ENCODE measurements around the gene CCDC90B.

Gene CCDC90B

DNA sequence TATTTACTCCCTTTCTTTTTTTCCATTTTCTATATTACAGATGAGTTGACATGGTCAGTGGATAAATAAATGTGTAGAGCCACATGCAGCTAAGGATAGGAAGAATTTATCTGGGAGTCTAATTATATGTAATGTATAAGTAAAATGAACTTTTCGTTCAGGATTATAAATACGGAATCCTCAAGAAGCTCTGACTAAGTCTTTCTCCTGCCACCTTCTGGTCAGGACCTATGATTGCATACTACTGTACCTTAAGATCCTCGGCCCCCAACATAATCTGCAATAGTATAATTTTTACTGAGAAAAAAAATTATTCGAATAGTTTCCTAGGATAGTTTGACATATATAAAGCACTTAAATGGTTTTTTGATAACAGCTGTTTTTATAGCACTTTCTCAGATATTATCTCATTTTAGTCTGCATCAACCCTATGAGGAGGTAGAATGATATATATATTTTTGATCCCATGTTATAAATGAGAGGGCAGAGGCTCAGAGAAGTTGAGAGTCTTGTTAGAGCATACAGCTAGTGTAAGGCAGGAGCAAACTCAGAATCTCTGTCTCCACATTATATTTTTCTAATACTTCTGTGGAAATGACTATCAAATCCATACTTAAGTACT lies 36.1 kb downstream of the CCDC90B start:
- no peaks in the 10 kb centered on the region for H3K4me1 Mint-ChIP-seq
- H3K9me3 Mint-ChIP-seq: no peaks in the 10 kb centered on the region
- H3K36me3 Mint-ChIP-seq (ENCODE audit: insufficient read depth): no peaks in the 10 kb centered on the region
- H3K27ac Mint-ChIP-seq (ENCODE audit: low read depth): no peak overlapping the region
- ATAC-seq (replicated peaks; ENCODE audit: extremely low read depth, poor library complexity, severe bottlenecking) (no peak), DNase-seq (ENCODE audit: low spot score in 2 of 2) (no peak)
- no peaks in the 10 kb centered on the region for H3K27me3 Mint-ChIP-seq
- no peak overlapping the region for H3K4me3 Mint-ChIP-seq

DNA sequence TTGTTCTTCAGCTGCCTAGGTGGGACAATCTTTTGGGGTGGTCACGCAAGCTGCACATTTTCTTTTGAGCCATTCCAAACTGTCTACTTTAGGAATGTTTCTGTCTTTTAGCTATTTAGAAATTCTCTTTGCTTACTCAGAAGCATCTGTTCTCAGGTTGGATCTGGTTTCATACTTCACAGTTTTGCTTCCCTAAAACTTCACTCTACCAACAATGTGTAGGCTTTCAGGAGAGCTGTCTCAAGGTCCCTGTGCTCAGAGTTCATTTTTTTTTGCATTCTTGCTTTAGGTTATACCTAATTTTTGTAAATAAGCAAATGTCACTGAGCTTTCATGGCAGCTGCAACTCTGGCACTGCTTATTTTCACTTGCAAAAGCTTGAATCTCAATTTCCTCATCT lies 36.7 kb downstream of the CCDC90B start:
- H3K9me3 Mint-ChIP-seq: no peaks in the 10 kb centered on the region
- DNase-seq (ENCODE audit: low spot score in 2 of 2) (no peak), ATAC-seq (replicated peaks; ENCODE audit: extremely low read depth, poor library complexity, severe bottlenecking) (no peak)
- H3K36me3 Mint-ChIP-seq (ENCODE audit: insufficient read depth): no peaks in the 10 kb centered on the region
- no peaks in the 10 kb centered on the region for H3K27me3 Mint-ChIP-seq
- H3K4me3 Mint-ChIP-seq: no peak overlapping the region
- no peaks in the 10 kb centered on the region for H3K4me1 Mint-ChIP-seq
- H3K27ac Mint-ChIP-seq (ENCODE audit: low read depth): no peak overlapping the region

DNA sequence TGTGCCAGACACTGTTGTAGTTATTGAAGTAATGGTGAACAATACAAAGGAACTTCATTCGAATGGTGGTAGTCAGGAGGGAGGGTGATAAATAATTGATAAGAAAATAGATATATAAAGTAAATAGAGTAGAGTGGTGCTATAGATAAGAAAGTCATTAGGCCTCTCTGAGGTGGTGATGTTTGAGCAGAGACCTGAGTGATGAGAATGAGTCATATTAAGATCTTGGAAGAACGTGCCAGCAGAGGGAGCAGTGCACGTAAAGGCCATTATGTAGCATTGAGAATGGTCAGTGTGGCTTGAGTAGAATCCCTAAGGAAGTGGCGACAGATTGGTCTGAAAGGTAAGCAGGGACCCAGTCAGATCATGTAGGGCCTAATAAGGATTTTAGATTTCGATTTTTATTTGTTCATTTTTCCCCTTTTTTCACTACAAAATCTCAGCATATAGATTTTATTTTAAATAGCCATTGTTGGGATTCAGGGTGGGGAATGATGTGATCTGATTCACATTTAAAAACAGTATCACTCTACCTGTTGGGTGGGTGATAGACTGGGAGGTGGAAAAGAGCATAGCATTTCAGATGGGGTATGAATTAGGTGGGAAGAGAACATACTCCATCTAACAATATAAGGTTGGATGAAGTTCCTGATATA lies 44.7 kb downstream of the CCDC90B start:
- H3K27me3 Mint-ChIP-seq: no peaks in the 10 kb centered on the region
- DNase-seq (ENCODE audit: low spot score in 2 of 2) (no peak), ATAC-seq (replicated peaks; ENCODE audit: extremely low read depth, poor library complexity, severe bottlenecking) (no peak)
- H3K4me1 Mint-ChIP-seq: no peaks in the 10 kb centered on the region
- no peaks in the 10 kb centered on the region for H3K9me3 Mint-ChIP-seq
- no peak overlapping the region for H3K27ac Mint-ChIP-seq (ENCODE audit: low read depth)
- no peaks in the 10 kb centered on the region for H3K36me3 Mint-ChIP-seq (ENCODE audit: insufficient read depth)
- H3K4me3 Mint-ChIP-seq: no peak overlapping the region

DNA sequence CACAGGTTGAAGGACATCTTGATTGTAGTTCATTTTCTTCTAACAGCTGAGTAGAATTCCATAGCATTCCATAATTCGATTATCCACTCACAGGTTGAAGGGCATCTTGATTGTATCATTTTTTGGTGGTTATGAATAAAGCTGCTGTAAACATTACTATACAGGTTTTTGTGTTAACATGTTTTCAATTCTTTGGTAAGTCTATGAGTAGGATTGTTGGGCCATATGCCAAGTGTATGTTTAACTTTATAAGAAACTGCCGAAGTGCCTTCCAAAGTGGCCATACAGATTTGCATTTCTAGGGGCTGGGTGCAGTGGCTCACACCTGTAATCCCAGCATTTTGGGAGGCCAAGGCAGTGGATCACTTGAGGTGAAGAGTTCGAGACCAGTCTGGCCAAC lies 48.1 kb downstream of the CCDC90B start:
- ATAC-seq (replicated peaks; ENCODE audit: extremely low read depth, poor library complexity, severe bottlenecking): no peak
- no peak for DNase-seq (ENCODE audit: low spot score in 2 of 2)
- Mint-ChIP-seq H3K27me3 (no peaks in the 10 kb centered on the region), H3K36me3 (ENCODE audit: insufficient read depth) (no peaks in the 10 kb centered on the region), H3K4me3 (no peak overlapping the region), H3K27ac (ENCODE audit: low read depth) (no peak overlapping the region), H3K9me3 (no peaks in the 10 kb centered on the region), H3K4me1 (no peaks in the 10 kb centered on the region)

DNA sequence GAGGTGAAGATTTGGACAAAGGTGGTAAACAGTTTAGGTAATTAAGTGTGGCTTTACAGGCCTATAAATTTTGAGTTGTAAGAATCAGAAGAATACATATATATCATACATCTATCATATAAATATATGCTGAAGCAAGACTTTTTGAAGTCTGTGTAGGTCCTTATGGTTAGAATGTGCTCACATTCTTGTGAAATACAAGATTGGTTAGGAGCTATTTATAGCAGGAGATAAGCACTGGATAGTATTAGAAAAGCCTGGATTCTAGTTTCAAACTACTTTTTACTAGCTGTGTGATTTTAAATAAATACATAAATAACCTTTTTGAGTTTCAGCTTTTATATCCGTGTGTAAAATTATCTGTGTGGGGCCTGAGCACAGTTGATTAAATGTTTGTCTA lies 50.3 kb downstream of the CCDC90B start:
- Mint-ChIP-seq H3K9me3 (no peaks in the 10 kb centered on the region), H3K4me3 (no peak overlapping the region), H3K4me1 (no peaks in the 10 kb centered on the region), H3K27ac (ENCODE audit: low read depth) (no peak overlapping the region), H3K27me3 (no peaks in the 10 kb centered on the region), H3K36me3 (ENCODE audit: insufficient read depth) (no peaks in the 10 kb centered on the region)
- ATAC-seq (replicated peaks; ENCODE audit: extremely low read depth, poor library complexity, severe bottlenecking): no peak
- no peak for DNase-seq (ENCODE audit: low spot score in 2 of 2)

DNA sequence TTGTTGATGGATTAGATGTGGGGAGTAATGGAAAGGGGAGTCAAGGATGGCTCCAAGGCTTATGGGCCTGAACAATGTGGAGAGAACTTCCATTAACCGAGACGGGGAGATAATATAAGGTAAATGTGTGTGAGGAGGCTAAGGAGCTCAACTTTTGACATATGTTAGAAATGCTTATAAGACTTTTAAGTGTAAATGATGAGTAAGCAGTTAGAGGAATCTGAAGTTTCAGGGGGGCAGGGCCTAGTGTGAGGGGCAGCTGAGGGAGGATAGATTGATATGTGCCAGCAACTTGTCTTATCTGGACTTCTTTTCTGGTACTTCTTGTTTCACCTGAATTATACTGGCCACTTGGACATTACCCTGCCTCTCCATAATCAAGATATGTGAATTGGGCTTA lies 62.7 kb downstream of the CCDC90B start:
- H3K36me3 Mint-ChIP-seq (ENCODE audit: insufficient read depth): no peaks in the 10 kb centered on the region
- DNase-seq (ENCODE audit: low spot score in 2 of 2) (no peak), ATAC-seq (replicated peaks; ENCODE audit: extremely low read depth, poor library complexity, severe bottlenecking) (no peak)
- H3K27me3 Mint-ChIP-seq: no peaks in the 10 kb centered on the region
- H3K4me3 Mint-ChIP-seq: no peak overlapping the region
- H3K9me3 Mint-ChIP-seq: no peaks in the 10 kb centered on the region
- no peaks in the 10 kb centered on the region for H3K4me1 Mint-ChIP-seq
- no peak overlapping the region for H3K27ac Mint-ChIP-seq (ENCODE audit: low read depth)

DNA sequence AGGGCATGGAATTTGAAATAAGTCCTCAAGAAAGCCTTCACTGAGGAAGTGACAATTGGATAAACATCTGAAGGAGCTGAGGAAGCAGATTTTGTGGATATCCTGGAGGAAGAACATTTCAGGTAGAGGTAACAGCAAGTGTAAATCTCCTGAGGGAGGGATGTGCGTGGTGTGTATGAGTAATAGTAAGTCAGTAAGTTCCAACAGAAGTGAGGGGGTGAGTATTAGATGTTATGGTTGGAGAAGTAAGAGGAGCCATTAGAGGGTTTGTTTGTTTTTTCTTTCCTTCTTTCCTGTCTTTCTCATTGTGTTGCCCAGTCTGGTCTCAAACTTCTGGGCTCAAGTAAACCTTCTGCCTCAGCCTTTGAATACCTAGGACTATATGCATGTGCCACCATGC lies 63.7 kb downstream of the CCDC90B start:
- H3K4me3 Mint-ChIP-seq: no peak overlapping the region
- no peaks in the 10 kb centered on the region for H3K27me3 Mint-ChIP-seq
- no peaks in the 10 kb centered on the region for H3K4me1 Mint-ChIP-seq
- H3K27ac Mint-ChIP-seq (ENCODE audit: low read depth): no peak overlapping the region
- DNase-seq (ENCODE audit: low spot score in 2 of 2) (no peak), ATAC-seq (replicated peaks; ENCODE audit: extremely low read depth, poor library complexity, severe bottlenecking) (no peak)
- H3K36me3 Mint-ChIP-seq (ENCODE audit: insufficient read depth): no peaks in the 10 kb centered on the region
- H3K9me3 Mint-ChIP-seq: no peaks in the 10 kb centered on the region

DNA sequence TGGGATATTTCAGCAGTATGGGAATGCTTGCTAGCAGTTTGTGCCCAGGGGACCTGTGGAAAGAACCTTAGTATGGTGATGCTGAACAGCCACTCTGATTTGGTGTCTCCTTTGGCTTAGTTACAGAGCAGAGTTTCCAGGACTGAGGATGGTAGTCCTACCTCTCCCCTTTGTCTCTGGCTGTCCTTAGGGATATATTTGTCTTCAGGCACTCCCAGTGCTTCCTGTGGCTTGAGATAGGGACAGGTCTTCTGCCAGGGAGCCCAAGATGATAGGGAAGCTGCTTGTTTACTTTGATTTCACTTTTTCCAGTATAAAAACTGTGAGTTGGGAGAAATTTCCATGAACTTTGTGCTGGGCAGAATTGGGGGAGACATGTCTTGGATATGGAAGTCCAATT lies 64.5 kb downstream of the CCDC90B start:
- ATAC-seq (replicated peaks; ENCODE audit: extremely low read depth, poor library complexity, severe bottlenecking): no peak
- Mint-ChIP-seq H3K9me3 (no peaks in the 10 kb centered on the region), H3K27me3 (no peaks in the 10 kb centered on the region), H3K27ac (ENCODE audit: low read depth) (no peak overlapping the region), H3K36me3 (ENCODE audit: insufficient read depth) (no peaks in the 10 kb centered on the region), H3K4me1 (no peaks in the 10 kb centered on the region), H3K4me3 (no peak overlapping the region)
- no peak for DNase-seq (ENCODE audit: low spot score in 2 of 2)

DNA sequence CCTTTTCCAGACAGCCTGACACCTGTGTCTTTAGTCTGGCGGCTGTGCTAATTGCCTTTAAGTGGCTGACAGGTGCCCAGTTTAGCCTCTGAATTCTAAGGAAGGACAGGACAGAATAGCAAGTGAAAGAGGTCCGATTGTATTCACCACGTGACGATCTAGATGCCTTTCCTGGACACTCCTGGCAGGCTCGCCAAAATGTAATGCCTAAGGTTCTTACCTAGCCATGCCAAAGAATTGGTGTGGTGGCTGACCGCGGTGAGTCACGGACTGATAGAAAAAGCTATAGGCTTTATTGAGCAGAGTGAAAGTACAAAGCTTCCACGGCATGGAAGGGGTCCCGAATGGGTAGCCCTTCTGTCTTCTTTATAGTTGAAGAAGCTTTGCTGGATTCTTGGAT lies 65.9 kb downstream of the CCDC90B start:
- Mint-ChIP-seq H3K27me3 (no peaks in the 10 kb centered on the region), H3K4me1 (no peaks in the 10 kb centered on the region), H3K27ac (ENCODE audit: low read depth) (no peak overlapping the region), H3K36me3 (ENCODE audit: insufficient read depth) (peaks cover 2% of the 10 kb centered on the region), H3K9me3 (no peaks in the 10 kb centered on the region), H3K4me3 (no peak overlapping the region)
- ATAC-seq (replicated peaks; ENCODE audit: extremely low read depth, poor library complexity, severe bottlenecking) (no peak), DNase-seq (ENCODE audit: low spot score in 2 of 2) (no peak)

DNA sequence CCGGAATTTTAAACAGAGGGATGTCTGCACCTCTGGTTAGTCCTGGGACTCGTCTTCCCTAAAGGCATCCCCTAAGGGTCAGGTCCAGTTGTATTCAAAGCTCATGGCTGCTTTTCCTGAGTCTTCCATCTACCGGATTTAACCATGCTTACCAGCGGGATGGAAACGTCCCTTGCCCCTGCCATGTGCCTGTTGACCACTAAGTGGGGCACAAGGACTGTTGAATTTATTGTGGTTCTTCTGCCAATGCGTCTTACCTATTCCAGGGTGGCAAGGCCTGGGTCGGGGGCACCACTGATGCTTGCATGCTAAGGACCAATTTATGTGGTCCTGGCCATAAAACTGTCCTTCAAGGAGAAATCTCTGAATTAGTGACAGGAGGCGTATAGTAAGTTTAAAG lies 67.1 kb downstream of the CCDC90B start:
- H3K4me3 Mint-ChIP-seq: no peak overlapping the region
- no peak for ATAC-seq (replicated peaks; ENCODE audit: extremely low read depth, poor library complexity, severe bottlenecking)
- H3K36me3 Mint-ChIP-seq (ENCODE audit: insufficient read depth): peaks cover 9% of the 10 kb centered on the region
- H3K4me1 Mint-ChIP-seq: no peaks in the 10 kb centered on the region
- H3K9me3 Mint-ChIP-seq: no peaks in the 10 kb centered on the region
- no peak for DNase-seq (ENCODE audit: low spot score in 2 of 2)
- no peaks in the 10 kb centered on the region for H3K27me3 Mint-ChIP-seq
- H3K27ac Mint-ChIP-seq (ENCODE audit: low read depth): no peak overlapping the region

All from central memory CD8-positive, alpha-beta T cell (primary cell).